Left colon (tissue), 2 donors: ENCODE results near the gene SEMA3F. TPM values are rescaled to one million over a fixed set of nuclear protein-coding genes. Genes with fewer than 3 reads are reported as not detected.
A peak's percentile ranks its signal among the peaks of the same experiment; 100 is the strongest.

Experiments
- ATAC-seq: fragments of 200-7000 bp; cut with Tn5 transposase; one replicate; pipeline ENCODE4 v1.9.1; 2020; ENCODE audit warnings: mild to moderate bottlenecking, moderate library complexity
- DNase-seq, 2 donors: peaks; one replicate each; pipeline ENCODE4 v3.0.0-alpha.2; 2020
- intact Hi-C, 2 donors: fragments of 100-400 bp; cut with DNase I in 1 of 2; cut with micrococcal nuclease in 1 of 2; formaldehyde crosslinking; loops; one replicate each; pipeline versions ENCODE4 v1.11.2 to v1.14.0; 2022; cut with DNase I, micrococcal nuclease
- total RNA-seq, 2 donors: library from RNA; stranded (reverse); fragmentation: NEBNext Ultra II Directional; extraction: Animal tissue kit (Norgen Biotek cat#: 25700); gene quantifications; one replicate each; pipeline ENCODE4 v1.2.1, GENCODE V29; 2021
- donor health status: DM: no; HTN: no; CAD: no.
- donor health status: DM: yes; HTN: yes; CAD: no.

Gene SEMA3F
- total RNA-seq, 2 donors from 2014 or later, result 11.5 to 12.1 TPM

DNA sequence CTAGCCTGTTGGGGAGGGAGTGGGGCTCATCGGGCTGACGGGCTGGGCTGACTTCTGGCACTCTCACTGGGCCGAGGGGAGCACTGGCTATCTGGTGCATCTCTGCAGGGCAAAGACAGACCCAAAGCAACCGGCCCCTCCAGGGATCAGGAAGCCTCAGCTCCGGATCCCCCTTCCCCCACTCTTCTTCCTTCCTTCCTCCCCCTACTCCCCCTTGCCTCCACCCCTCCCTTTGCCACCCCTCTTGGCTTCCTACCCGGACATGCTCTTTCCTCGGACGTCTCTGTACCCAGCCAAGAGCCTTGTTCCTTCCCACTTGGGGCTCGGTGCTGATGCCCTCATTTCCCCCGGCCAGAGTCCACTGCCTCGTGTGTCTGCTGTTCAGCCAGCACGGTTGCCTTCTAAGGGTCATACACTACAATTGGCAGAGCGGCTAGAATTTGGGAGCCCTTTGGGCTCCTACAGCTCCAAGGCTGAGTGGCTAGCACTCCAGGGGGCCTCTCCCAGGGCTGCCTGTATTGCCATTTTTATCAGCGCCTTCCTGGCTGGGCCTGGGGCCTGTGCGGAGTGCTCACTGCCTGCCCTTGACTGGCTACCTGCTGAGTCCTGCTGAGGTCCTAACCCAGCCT is 10.9 kb downstream of the SEMA3F start:
- no peak for DNase-seq
- peak; percentile 12 for ATAC-seq
- intact Hi-C loops, result no loop called here

GRCh38 chr3:50166620-50167019 is 11.5 kb downstream of the SEMA3F start:
- intact Hi-C loops, result no loop called here
- DNase-seq (no peak), ATAC-seq (no peak)

- intact Hi-C loops, result no loop called here
- ATAC-seq (peak; percentile 71), DNase-seq (peak; percentile 56 to 80)
Observed at GRCh38 chr3:50167069-50167840, 12.1 kb downstream of the SEMA3F start.

DNA sequence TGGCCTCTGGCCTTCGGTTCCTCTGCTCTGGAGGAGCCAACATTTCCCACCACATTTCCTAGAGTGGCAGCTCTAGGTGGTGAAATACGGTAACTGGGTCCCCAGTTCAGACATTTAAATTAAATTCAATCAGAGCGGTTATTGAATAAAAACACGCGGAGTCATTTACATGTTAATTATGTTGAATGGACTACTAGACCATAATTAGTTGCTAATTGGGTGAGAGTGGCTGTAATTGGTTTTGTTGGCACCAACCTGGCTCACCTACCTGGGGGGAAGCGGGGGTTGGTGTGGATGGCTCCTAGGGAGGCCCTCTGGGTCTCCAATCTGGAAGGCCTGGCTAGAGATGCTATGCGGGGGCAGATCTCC is 12.7 kb downstream of the SEMA3F start:
- no peak for ATAC-seq

DNA sequence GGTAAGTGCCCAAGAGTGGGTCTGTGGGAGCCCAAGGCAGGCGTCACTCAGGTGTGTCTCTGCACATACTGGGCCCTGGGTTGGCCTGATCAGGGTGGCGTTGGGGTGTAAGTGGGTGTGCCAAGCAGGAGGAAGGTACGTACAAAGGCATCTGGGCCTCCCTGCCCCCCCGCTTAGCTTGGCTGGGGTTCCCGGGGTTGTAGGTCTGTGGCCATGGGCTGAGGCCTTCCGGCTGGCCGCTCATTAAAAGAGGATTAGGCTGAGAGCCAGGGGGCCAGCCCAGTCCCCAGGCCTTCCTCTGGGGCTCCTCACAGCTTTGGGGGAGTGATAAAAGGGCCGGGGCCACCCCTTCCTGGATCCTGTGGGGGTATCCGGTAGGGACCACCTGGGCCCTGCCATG is 13.3 kb downstream of the SEMA3F start:
- no peak for DNase-seq
- intact Hi-C loops, result no loop called here
- ATAC-seq, result no peak

More for the DNA sequence above, 12.7 kb downstream of the SEMA3F start:
- no peak for DNase-seq
- intact Hi-C loops, result no loop called here

- intact Hi-C loops, result no loop called here
- no peak for DNase-seq
Observed at GRCh38 chr3:50168791-50169190, 13.7 kb downstream of the SEMA3F start.

DNA sequence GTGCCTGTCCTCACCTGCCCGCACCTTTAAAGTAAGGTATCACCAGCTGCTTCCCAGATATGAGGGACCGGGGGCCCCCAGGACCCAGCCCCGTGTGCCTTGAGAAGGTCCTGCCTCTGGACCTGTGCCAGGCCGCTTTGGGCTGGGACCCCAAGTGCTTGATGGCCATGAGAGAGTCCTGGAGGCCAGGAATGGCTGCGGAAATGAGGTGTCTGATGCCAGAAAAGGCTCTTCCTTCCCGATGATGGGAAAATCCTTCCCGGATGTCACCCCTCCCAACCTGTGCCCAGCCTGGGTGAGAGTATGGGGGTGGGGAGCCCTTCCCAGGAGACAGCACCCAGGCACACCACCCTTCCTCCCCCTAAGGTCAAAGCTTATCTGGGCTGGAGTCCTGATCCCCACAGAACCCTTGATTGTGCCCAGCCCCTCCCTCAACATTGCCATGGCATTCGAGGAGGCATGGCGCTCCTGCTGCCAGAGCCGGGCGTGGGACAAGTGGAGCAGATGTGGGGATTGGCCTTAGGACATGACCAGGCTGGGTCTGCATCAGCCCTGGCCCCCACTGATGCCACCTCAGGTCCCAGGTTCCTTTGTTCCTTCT is 14.2 kb downstream of the SEMA3F start:
- intact Hi-C loops, result no loop called here
- DNase-seq (no peak), ATAC-seq (no peak)

More at GRCh38 chr3:50168791-50169190, 13.7 kb downstream of the SEMA3F start:
- ATAC-seq, result no peak

DNA sequence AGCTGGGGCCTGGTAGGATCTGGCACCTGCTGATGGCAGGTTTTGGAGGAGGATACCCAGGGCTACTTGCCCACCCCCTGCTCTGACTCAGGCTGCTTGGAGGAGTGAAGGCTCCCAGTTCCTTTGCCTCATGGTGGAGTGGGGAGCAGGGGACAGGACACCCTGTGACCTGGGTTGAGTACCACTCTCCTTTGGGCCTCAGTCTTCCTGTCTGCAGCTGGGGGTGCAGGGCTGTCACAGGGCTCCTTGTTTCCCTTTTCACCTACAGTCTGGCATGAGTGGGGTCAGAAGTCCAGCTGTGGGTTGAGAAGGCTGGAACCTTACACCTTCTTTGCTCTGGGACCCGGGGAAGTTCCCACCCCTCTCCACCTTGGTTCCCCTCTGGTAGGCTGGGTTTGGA is 14.7 kb downstream of the SEMA3F start:
- no peak for ATAC-seq
- no peak for DNase-seq
- intact Hi-C loops, result no loop called here

DNA sequence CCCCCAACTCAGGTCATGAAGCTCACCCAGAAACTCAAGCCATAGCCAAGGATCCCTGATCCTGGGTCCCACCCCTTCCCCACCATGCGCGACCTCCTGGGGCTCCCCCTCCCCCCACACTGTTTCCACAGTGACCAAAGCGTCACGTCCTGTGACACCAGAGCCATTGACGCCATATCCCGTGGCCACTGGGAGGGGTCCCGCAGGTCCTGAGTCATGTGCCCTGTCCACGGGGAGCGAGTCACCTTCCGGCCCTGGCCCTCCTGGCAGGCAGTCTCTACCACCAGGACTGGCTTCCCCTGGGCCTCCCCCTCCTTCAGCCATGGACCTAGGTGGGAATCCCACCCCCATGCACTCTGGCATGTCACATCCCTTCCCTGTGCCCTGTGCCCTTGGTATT is 15.6 kb downstream of the SEMA3F start:
- ATAC-seq (no peak), DNase-seq (no peak)
- intact Hi-C loops, result no loop called here

GRCh38 chr3:50171540-50172301 is 16.6 kb downstream of the SEMA3F start:
- DNase-seq, result peak; percentile 73 to 77

GRCh38 chr3:50172626-50173220 is 17.6 kb downstream of the SEMA3F start:
- ATAC-seq, result peak; percentile 44
- intact Hi-C loops, result no loop called here
- DNase-seq, result no peak

More at GRCh38 chr3:50171540-50172301, 16.6 kb downstream of the SEMA3F start:
- intact Hi-C loops, result no loop called here
- peak; percentile 70 for ATAC-seq

- intact Hi-C loops, result no loop called here
- DNase-seq (no peak), ATAC-seq (peak; percentile 38)
Observed at GRCh38 chr3:50173685-50174516, 18.8 kb downstream of the SEMA3F start.

- intact Hi-C loops, result no loop called here
Observed at GRCh38 chr3:50174517-50174895, 19.4 kb downstream of the SEMA3F start.

DNA sequence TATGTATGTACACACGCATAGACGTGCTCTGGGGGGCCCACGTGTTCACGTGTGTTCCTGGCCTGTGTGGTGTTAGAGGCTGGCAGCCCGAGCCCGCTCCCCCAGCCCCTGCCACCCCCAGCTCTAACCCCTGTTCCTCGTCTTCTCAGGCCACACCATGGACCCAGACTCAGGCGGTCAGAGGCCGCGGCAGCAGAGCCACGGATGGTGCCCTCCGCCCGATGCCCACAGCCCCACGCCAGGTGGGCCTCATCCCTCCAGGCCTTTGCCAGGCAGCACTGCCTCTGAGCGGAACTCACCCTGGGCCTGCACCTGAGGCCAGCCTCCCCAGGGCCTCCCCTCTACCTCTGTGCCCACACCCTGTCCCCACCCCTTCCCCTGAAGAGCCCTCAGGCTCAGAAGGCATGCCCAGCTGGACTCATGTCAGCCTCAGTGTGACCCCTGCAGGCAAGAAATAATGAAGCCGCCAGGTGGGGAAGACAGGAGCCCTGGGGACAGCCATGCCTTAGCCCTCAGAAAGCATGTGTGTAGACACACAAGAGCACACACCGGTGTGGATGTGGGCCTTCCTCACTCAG is 19.9 kb downstream of the SEMA3F start:
- DNase-seq, result no peak
- intact Hi-C loops, result no loop called here
- no peak for ATAC-seq

More at GRCh38 chr3:50174517-50174895, 19.4 kb downstream of the SEMA3F start:
- no peak for DNase-seq
- ATAC-seq, result no peak

- ATAC-seq (peak; percentile 11), DNase-seq (no peak)
- intact Hi-C loops, result no loop called here
Observed at GRCh38 chr3:50177346-50177745, 22.2 kb downstream of the SEMA3F start.

DNA sequence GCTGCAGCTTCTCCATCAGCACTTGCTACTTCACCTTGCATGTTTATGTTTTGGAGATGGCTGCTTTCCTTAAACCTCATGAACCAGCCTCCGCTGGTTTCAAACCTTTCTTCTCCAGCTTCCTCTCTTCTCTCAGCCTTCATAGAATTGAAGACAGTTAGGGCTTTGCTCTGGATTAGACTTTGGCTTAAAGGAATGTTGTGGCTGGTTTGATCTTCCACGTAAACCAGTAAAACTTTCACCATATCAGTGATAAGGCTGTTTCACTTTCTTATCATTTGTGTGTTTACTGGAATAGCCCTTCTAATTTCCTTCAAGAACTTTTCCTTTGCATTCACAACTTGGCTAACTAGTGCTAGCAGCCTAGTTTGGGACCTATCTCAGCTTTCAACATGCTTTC is 24.6 kb downstream of the SEMA3F start:
- intact Hi-C loops, result no loop called here
- DNase-seq (no peak), ATAC-seq (peak; percentile 77)

- DNase-seq, result no peak
- intact Hi-C loops, result no loop called here
- no peak for ATAC-seq
Observed at GRCh38 chr3:50181985-50182384, 26.9 kb downstream of the SEMA3F start.

DNA sequence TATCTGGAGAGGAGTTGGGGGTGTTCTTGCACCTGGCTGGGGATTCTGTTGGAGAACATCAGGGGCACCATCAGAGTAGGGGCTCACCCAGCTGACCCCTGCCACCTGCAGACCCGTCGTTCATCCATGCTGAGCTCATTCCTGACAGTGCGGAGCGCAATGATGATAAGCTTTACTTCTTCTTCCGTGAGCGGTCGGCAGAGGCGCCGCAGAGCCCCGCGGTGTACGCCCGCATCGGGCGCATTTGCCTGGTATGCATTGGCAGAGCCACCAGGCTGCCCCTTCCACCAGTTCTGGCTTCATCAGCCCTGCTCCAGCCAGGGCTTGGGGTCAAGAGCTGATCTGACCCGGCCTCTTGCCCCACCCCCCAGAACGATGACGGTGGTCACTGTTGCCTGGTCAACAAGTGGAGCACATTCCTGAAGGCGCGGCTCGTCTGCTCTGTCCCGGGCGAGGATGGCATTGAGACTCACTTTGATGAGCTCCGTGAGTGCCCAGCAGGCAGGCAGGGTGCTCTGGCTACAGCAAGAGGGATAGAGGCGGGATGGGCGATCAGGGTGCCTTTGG is 27.5 kb downstream of the SEMA3F start:
- no peak for ATAC-seq
- intact Hi-C loops, result no loop called here
- no peak for DNase-seq
